AG04449 (cell line): ENCODE results near the gene WAPL.

Experiments used
- CTCF ChIA-PET: fragments of 350-600 bp; formaldehyde crosslinking; extraction: SDS; loops from one replicate; lab custom pipeline; 2021; ENCODE audit warnings: antibody characterized with exemption; lab: Yijun Ruan, JAX
- POLR2A ChIA-PET: fragments of 400-600, 350-600 bp; formaldehyde crosslinking; extraction: SDS; loops from one replicate; lab custom pipeline; 2020; ENCODE audit warnings: antibody characterized with exemption, inconsistent platforms; lab: Yijun Ruan, JAX
- DNase-seq: peaks from one replicate; pipeline ENCODE4 v3.0.0-alpha.2; 2010; ENCODE audit warnings: low read depth, low spot score
- H3K4me3 ChIP-seq: 2 replicates; pipeline ENCODE4 v1.5.1; 2011; ENCODE audit warnings: low read depth, mild to moderate bottlenecking, control low read depth, low read length
- TF ChIP-seq, protein P1 (sequence below): IDR thresholded peaks from one replicate; pipeline ENCODE4 v1.5.1; 2011; ENCODE audit warnings: mild to moderate bottlenecking, moderate library complexity, low read length, control low read depth, inconsistent platforms; ENCODE audit not compliant: insufficient read depth; ENCODE audit errors: missing control alignments

WAPL gene

DNA sequence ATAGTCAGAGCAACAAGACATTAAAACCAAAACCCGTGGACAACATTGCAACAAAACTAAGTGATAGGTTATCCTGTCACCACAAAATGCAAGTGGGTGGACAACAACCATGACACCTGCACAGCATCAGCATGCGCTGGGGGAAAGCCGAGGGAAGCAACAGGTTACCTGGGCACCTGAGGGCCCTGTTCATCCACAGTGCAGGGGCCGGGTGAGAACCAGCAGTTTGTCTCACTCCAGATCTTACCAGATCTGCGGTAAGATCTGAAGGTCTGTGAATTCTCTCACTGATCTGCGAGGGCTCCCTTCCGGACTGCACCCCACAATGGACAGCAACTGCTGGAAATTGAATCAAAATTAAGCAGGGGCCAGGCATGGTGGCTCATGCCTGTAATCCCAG lies 124.5 kb downstream of the WAPL start:
- TF ChIP-seq, protein P1, sequence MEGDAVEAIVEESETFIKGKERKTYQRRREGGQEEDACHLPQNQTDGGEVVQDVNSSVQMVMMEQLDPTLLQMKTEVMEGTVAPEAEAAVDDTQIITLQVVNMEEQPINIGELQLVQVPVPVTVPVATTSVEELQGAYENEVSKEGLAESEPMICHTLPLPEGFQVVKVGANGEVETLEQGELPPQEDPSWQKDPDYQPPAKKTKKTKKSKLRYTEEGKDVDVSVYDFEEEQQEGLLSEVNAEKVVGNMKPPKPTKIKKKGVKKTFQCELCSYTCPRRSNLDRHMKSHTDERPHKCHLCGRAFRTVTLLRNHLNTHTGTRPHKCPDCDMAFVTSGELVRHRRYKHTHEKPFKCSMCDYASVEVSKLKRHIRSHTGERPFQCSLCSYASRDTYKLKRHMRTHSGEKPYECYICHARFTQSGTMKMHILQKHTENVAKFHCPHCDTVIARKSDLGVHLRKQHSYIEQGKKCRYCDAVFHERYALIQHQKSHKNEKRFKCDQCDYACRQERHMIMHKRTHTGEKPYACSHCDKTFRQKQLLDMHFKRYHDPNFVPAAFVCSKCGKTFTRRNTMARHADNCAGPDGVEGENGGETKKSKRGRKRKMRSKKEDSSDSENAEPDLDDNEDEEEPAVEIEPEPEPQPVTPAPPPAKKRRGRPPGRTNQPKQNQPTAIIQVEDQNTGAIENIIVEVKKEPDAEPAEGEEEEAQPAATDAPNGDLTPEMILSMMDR: no peak
- ChIA-PET POLR2A (no interaction called here), CTCF (interaction anchor here (1.0 to 5.8 kb wide), 3 partner anchors 183 to 190 kb away, joined by 4 to 120 read pairs (median 6); no protein-coding TSS in a partner anchor)
- no peak overlapping the region for H3K4me3 ChIP-seq
- DNase-seq: no peak

DNA sequence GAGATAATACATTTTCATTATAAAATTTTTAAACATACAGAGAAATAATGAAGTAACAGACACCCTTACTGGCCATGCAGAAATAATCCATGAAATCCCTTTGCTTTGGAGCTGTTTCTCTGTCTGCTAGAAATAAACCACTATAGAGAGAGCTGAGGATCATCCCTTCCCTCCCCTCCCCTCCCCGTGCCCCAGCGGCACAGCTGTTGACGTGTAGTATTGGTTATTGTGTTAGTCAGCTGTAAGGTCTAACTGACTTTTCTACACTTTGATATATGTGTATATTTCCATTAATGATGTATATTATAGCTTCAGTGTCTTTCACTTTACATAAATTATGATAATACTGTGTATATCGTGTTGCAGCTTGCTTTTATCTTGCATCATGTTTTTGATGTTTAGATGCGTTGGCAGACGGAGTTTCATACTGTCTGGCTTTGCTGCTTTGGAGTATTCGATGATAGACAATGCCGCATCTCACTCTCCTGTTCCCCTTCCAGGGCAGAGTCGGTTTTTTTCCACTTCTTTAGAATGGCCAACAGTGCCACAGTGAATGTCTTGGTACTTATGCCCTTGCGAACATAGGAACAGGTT lies 127.6 kb downstream of the WAPL start:
- ChIA-PET POLR2A (no interaction called here), CTCF (interaction anchor here (0.7 kb wide), 1 partner anchor 192 kb away, joined by 4 read pairs; no protein-coding TSS in a partner anchor)
- no peak overlapping the region for H3K4me3 ChIP-seq
- no peak for DNase-seq
- TF ChIP-seq, protein P1: no peak

DNA sequence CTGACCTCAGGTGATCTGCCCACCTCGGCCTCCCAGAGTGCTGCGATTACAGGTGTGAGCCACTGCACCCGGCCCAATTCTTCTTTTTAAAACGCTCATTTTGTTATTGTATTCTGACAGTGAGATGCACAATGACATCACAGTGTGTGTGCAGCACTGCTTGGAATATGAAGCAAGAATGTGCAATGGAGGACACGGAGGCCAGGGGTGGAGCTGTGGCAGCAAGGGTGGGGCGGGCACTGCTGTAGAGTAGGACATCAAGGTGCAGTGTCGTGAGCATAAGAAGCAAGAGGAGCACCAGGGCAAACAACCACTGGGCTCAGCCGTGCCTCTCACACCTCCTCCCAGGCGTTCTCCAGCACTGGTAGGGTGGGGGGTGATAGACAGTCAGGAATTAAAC lies 128.2 kb downstream of the WAPL start:
- ChIA-PET POLR2A (no interaction called here), CTCF (interaction anchor here (0.7 kb wide), 1 partner anchor 193 kb away, joined by 4 read pairs; no protein-coding TSS in a partner anchor)
- DNase-seq: no peak
- no peak overlapping the region for H3K4me3 ChIP-seq
- TF ChIP-seq, protein P1: no peak

DNA sequence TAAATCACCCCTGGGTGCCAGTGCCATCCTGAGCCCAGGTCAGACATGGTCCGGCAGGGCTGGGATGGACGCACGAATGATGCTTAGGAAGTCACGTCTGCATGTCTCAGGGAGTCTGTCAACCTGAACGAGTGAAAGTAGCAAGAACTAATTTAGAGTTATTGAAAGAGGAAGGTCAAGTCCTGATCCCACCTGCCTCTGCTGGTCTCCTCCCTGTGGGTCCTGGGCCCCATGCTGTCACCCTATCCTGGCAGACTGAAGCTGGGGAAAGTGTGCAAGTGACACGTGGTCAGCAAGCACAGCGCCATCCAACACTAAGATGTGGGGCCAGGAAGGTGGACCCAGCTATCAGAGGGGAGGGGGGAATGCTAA lies 128.9 kb downstream of the WAPL start:
- TF ChIP-seq, protein P1: no peak
- DNase-seq: no peak
- H3K4me3 ChIP-seq: no peak overlapping the region
- CTCF ChIA-PET: no interaction called here
- POLR2A ChIA-PET: no interaction called here

DNA sequence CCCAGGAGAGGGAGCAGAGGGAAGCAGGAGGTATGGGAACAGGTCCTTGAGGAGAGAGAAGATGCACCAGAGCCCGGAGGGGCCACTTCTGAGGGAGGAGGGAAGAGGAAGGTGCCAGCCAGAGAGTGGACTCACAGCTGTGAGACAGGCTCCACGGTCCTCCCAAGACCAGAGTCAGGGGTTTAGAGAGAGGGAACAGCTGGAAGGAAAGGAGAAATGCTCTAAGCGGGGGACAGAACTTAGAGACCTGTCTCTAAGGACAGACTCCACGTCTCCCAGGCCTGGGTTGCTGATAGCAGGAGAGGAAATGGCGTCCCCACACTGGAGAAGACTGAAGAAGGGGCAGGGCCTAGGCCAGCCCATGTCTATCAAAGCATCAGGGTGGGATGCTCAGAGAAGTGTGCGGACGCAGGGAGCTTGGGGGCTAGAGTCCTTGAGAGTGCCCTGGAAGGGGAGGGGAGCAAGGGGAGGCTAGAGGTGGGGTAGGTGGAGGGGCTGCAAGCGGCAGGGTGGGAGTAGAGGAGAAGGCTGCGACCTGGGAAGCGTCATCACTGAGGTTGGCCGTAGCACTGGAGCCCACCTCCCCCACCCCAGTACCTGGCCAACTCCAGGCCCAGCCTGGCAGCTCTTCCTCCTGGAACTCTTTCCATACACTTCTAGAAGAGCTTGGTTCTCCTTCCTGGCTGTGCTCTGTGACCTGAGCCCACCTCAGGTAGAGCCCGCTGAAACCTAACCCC lies 129.4 kb downstream of the WAPL start:
- no peak overlapping the region for H3K4me3 ChIP-seq

DNA sequence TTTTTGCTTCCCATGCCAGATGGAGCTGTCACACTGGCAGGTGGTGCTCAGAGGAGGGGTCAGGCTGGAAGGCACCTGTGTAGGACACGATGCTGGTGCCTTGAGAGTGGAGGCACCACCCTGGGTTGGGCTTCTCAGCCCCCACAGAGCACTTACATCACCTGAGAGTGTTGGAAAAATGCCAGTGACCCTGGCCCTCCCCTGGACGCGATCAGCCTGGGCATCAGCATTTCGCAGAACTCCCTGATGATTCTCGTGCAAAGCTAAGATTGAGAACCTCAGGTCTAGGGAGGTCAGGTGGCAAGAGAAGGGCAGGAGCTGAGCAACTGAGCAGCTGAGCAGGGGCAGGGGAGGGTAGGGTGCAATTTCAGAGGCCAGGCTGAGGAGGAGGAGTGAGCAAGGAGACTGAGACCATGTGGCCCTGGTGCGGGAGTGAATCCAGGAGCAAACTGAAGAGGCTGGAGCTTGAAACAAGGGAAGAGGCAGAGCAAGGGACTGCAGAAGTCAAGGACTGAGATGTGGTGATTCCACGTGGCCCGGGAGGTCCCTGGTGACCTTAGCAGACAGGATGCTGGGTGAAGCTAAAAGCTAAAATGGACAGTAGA lies 130.3 kb downstream of the WAPL start:
- no peak overlapping the region for H3K4me3 ChIP-seq
- DNase-seq: no peak
- ChIA-PET POLR2A (no interaction called here), CTCF (interaction anchor here (1.2 to 3.6 kb wide), 2 partner anchors 9 to 194 kb away, joined by 3 to 24 read pairs; no protein-coding TSS in a partner anchor)
- TF ChIP-seq, protein P1: no peak

More for the DNA sequence above, 129.4 kb downstream of the WAPL start:
- POLR2A ChIA-PET: no interaction called here
- TF ChIP-seq, protein P1: no peak
- CTCF ChIA-PET: interaction anchor here (1.2 to 3.6 kb wide), 2 partner anchors 8 to 193 kb away, joined by 3 to 24 read pairs; no protein-coding TSS in a partner anchor
- no peak for DNase-seq
